HG03095 (cell line): ENCODE results near the gene FGFR2.

Experiments
- ATAC-seq: cut with Tn5 transposase; IDR thresholded peaks from one replicate; pipeline ENCODE4 v1.9.1; 2021; ENCODE audit warnings: moderate library complexity; ENCODE audit not compliant: unreplicated experiment

FGFR2 gene

GRCh38 chr10:121459622-121460453 lies 138.4 kb downstream of the FGFR2 start:
- ATAC-seq, result no peak

GRCh38 chr10:121459279-121459621 lies 139.0 kb downstream of the FGFR2 start:
- ATAC-seq, result no peak

- ATAC-seq, result no peak
These were observed 140.5 kb downstream of the FGFR2 start for GRCh38 chr10:121457729-121458128.

- no peak for ATAC-seq
These were observed 142.9 kb downstream of the FGFR2 start for GRCh38 chr10:121455377-121455776.

- no peak for ATAC-seq
These were observed 143.5 kb downstream of the FGFR2 start for GRCh38 chr10:121454781-121455180.

GRCh38 chr10:121453160-121453559 lies 145.1 kb downstream of the FGFR2 start:
- no peak for ATAC-seq

- no peak for ATAC-seq
These were observed 145.7 kb downstream of the FGFR2 start for GRCh38 chr10:121452581-121452980.

- no peak for ATAC-seq
These were observed 148.0 kb downstream of the FGFR2 start for GRCh38 chr10:121450247-121450646.

GRCh38 chr10:121449482-121449924 lies 148.7 kb downstream of the FGFR2 start:
- ATAC-seq, result peak; percentile 28

- ATAC-seq, result peak; percentile 94
These were observed 149.3 kb downstream of the FGFR2 start for GRCh38 chr10:121448766-121449421.

GRCh38 chr10:121444520-121445165 lies 153.6 kb downstream of the FGFR2 start:
- ATAC-seq, result no peak

- no peak for ATAC-seq
These were observed 155.9 kb downstream of the FGFR2 start for GRCh38 chr10:121442086-121442935.

GRCh38 chr10:121440461-121440860 lies 157.8 kb downstream of the FGFR2 start:
- ATAC-seq, result no peak

- no peak for ATAC-seq
These were observed 159.9 kb downstream of the FGFR2 start for GRCh38 chr10:121438333-121438732.

- no peak for ATAC-seq
These were observed 160.6 kb downstream of the FGFR2 start for GRCh38 chr10:121437596-121437995.

GRCh38 chr10:121436630-121437341 lies 161.5 kb downstream of the FGFR2 start:
- no peak for ATAC-seq

- ATAC-seq, result no peak
These were observed 162.0 kb downstream of the FGFR2 start for GRCh38 chr10:121436281-121436629.

- ATAC-seq, result no peak
These were observed 163.0 kb downstream of the FGFR2 start for GRCh38 chr10:121435099-121435875.

GRCh38 chr10:121433965-121434364 lies 164.3 kb downstream of the FGFR2 start:
- ATAC-seq, result no peak

- ATAC-seq, result no peak
These were observed 169.4 kb downstream of the FGFR2 start for GRCh38 chr10:121428867-121429266.
